ENCODE results near the gene TLE5. TPM values are rescaled to one million over a fixed set of nuclear protein-coding genes. Genes with fewer than 3 reads are reported as not detected.

Gene TLE5
- total and polyA plus RNA-seq, 2 donors (not counting 3 experiments of a cell fraction or from before 2014, with no cell fraction given), result 393 to 574 TPM

DNA sequence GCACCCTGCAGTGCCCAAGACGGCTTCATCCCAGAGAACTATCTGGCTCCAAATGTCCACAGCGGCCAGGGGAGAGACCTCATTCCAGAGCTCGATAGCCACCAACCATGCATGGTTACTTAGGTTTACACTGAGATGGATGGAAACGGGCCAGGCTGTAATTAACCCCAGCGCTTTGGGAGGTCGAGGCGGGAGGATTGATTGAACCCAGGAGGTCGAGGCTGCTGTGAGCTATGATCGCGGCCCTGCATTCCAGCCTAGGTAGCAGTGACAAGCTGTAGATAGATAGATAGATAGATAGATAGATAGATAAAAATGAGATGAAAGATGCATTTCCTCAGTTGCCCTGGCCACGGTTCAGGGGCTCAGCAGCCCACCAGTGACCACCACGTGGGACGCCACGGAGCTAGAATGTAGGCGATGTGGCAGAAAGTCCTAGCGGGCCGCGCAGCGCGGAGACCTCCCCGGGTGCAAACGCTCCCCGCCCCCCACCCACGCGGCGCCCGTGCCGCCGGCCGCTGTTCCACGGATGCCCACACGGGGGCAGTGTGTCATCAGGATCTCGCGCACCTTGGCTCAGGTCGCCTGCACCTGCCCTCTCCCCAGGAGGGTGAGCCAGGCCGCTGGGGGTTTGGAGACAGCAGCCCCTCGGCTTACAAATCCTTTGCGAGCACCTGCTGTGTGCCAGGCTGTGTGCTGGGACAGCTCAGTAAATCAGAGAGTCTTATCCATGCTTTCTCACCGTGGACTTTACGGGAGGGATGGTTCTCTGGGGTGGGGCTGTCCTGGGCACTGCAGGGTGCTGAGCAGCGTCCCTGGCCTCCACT is 13.5 kb upstream of the TLE5 start:
- H3K27ac ChIP-seq (ENCODE audit: insufficient read depth, low read depth, low read length), result no peak overlapping the region
- dilution Hi-C loops (cut with MboI; ENCODE audit: extremely low pct_ligation_motif_present, low sequenced_read_pairs), result no loop called here

More for the DNA sequence above, 13.5 kb upstream of the TLE5 start:
- BruUV-seq (replicated peaks), result no TSS peak
- Histone ChIP-seq H3K79me2 (ENCODE audit: control insufficient read depth, insufficient read depth, low read length) (no peaks in the 10 kb centered on the region), H3K4me3 (replicated peaks in 1 of 3; ENCODE audit: insufficient read depth in 1 of 3, low read depth in 1 of 3, low read length in 3 of 3) (no peak overlapping the region), H4K20me1 (replicated peaks; ENCODE audit: control insufficient read depth, extremely low read depth, insufficient read depth, low read length) (no peaks in the 10 kb centered on the region), H3K36me3 (ENCODE audit: control insufficient read depth in 2 of 2, extremely low read depth in 1 of 2, insufficient read depth in 2 of 2, low read length in 2 of 2) (no peaks in the 10 kb centered on the region), H3K9me1 (replicated peaks; ENCODE audit: control insufficient read depth, extremely low read depth, insufficient read depth, low read length) (no peaks in the 10 kb centered on the region), H3K4me2 (ENCODE audit: insufficient read depth, low read length) (peak overlapping the region; percentile 40), H2AFZ (ENCODE audit: low read depth, low read length) (peak overlapping the region; percentile 54), H3K27me3 (ENCODE audit: control insufficient read depth in 2 of 2, insufficient read depth in 2 of 2, low read length in 2 of 2) (no peaks in the 10 kb centered on the region), H3K4me1 (ENCODE audit: control insufficient read depth, extremely low read depth, insufficient read depth, low read length) (no peaks in the 10 kb centered on the region), H3K9ac (replicated peaks; ENCODE audit: extremely low read depth, insufficient read depth, low read length) (no peak overlapping the region), H3K9me3 (replicated peaks; ENCODE audit: control insufficient read depth, insufficient read depth, low read length) (no peaks in the 10 kb centered on the region)
- peak; percentile 61 for FAIRE-seq
- ChIA-PET POLR2A (no interaction called here), CTCF (interaction anchor here (0.6 to 3.8 kb wide), 20 partner anchors 9 to 134 kb away, joined by 3 to 75 read pairs (median 3); no protein-coding TSS in a partner anchor)
- TF ChIP-seq POLR2AphosphoS5 (IDR thresholded peaks at IDR 0.05; ENCODE audit: insufficient read depth, low read depth, low read length) (peak; percentile 26), FOS (IDR thresholded peaks at IDR 0.05; ENCODE audit: borderline replicate concordance, insufficient read depth, low read length) (no peak), MYC (IDR thresholded peaks at IDR 0.05; ENCODE audit: low read depth, low read length) (peak; percentile 28), GATA2 (IDR thresholded peaks at IDR 0.05; ENCODE audit: insufficient read depth, insufficient read length, low read depth, low read length) (peak; percentile 48), POLR2A (IDR thresholded peaks at IDR 0.05; ENCODE audit: low read depth, low read length) (no peak), JUN (IDR thresholded peaks at IDR 0.05; ENCODE audit: borderline replicate concordance, insufficient read depth, insufficient read length, low read depth) (no peak), EZH2 (IDR thresholded peaks at IDR 0.05; ENCODE audit: borderline replicate concordance, low read depth, low read length, severe bottlenecking) (no peak)
- TF ChIP-seq, protein P1, sequence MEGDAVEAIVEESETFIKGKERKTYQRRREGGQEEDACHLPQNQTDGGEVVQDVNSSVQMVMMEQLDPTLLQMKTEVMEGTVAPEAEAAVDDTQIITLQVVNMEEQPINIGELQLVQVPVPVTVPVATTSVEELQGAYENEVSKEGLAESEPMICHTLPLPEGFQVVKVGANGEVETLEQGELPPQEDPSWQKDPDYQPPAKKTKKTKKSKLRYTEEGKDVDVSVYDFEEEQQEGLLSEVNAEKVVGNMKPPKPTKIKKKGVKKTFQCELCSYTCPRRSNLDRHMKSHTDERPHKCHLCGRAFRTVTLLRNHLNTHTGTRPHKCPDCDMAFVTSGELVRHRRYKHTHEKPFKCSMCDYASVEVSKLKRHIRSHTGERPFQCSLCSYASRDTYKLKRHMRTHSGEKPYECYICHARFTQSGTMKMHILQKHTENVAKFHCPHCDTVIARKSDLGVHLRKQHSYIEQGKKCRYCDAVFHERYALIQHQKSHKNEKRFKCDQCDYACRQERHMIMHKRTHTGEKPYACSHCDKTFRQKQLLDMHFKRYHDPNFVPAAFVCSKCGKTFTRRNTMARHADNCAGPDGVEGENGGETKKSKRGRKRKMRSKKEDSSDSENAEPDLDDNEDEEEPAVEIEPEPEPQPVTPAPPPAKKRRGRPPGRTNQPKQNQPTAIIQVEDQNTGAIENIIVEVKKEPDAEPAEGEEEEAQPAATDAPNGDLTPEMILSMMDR (IDR thresholded peaks at IDR 0.05; ENCODE audit: extremely low read depth in 1 of 2, insufficient read depth in 1 of 2, low read depth in 1 of 2, low read length in 2 of 2), result peak; percentile 92 to 97
- TF ChIP-seq, protein P2, sequence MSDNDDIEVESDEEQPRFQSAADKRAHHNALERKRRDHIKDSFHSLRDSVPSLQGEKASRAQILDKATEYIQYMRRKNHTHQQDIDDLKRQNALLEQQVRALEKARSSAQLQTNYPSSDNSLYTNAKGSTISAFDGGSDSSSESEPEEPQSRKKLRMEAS (IDR thresholded peaks at IDR 0.05; ENCODE audit: insufficient read depth, insufficient read length), result no peak
- peak; percentile 49 for DNase-seq (ENCODE audit: low read depth, low spot score)
- intact Hi-C loops (cut with micrococcal nuclease), result loop anchor here (1.0 kb wide), 4 partner anchors 28 to 114 kb away; no protein-coding TSS in a partner anchor

Data from endothelial cell of umbilical vein (primary cell).